Right lobe of liver (tissue), 6 donors: Measurements from ENCODE around the gene DLGAP3. TPM values are rescaled to one million over a fixed set of nuclear protein-coding genes. Genes with fewer than 3 reads are reported as not detected.

Experiments used
- ATAC-seq, 4 donors: fragments of 200-7000 bp; cut with Tn5 transposase; one replicate each; pipeline ENCODE4 v1.9.1; 2020; ENCODE audit warnings: mild to moderate bottlenecking in 4 of 4, moderate library complexity in 4 of 4
- DNase-seq, 3 donors: peaks; one replicate each; pipeline ENCODE4 v3.0.0-alpha.2; 2020
- H3K27ac ChIP-seq, 3 donors: fragments of 200-600 bp; one replicate each; pipeline ENCODE4 v1.8.0; 2022
- H3K27me3 ChIP-seq, 2 donors: fragments of 200-600 bp; one replicate each; pipeline ENCODE4 v1.8.0; 2022
- H3K36me3 ChIP-seq, 4 donors: fragments of 200-600 bp; sonication (generic) in 1 of 4; one replicate each; pipeline versions ENCODE4 v1.5.1 to v1.8.0; 2017 to 2022; ENCODE audit warnings: control low read depth in 1 of 4
- H3K4me1 ChIP-seq, 4 donors: fragments of 200-600 bp; sonication (generic) in 1 of 4; one replicate each; pipeline versions ENCODE4 v1.5.1 to v1.8.0; 2017 to 2022; ENCODE audit warnings: control low read depth in 1 of 4
- H3K4me3 ChIP-seq, 3 donors: fragments of 200-600 bp; one replicate each; pipeline ENCODE4 v1.8.0; 2022
- H3K9me3 ChIP-seq, 4 donors: fragments of 200-600 bp; sonication (generic) in 1 of 4; one replicate each; pipeline versions ENCODE4 v1.5.1 to v1.8.0; 2017 to 2022; ENCODE audit warnings: control low read depth in 1 of 4
- POLR2A ChIP-seq: fragments of 450-650 bp; IDR thresholded peaks from one replicate; pipeline ENCODE4 v1.6.1; 2017; ENCODE audit warnings: antibody characterized with exemption, mild to moderate bottlenecking
- WGBS: methylation state at CpG from one replicate; pipeline ENCODE4 v1.1.6; 2018; ENCODE audit warnings: low coverage, low lambda C conversion rate; ENCODE audit not compliant: insufficient coverage; ENCODE audit errors: missing lambda C conversion rate; 5-methylcytosine and 5-hydroxymethylcytosine counted together
- intact Hi-C, 2 donors: fragments of 100-400 bp; cut with DNase I; formaldehyde crosslinking; loops; one replicate each; pipeline versions ENCODE4 v1.11.2 to v1.14.1; 2022
- total RNA-seq, 6 experiments: library from RNA; depleted of rRNA in 2 of 6; stranded (reverse); fragments of >200 nt in 2 of 6; fragmentation: NEBNext Ultra II Directional in 3 of 6; extraction: Animal tissue kit (Norgen Biotek cat#: 25700) in 3 of 6; gene quantifications; one replicate each; pipeline versions ENCODE4 v1.1.0 to v1.2.4, GENCODE V29; 2016 to 2023
- TF ChIP-seq, protein P1 (sequence below), 4 donors: fragments of 200-600 bp in 3 of 4; fragments of 450-650 bp in 1 of 4; IDR thresholded peaks; one replicate each; pipeline versions ENCODE4 v1.5.1 to v1.8.0; 2016 to 2022; ENCODE audit warnings: antibody characterized with exemption in 4 of 4, mild to moderate bottlenecking in 2 of 4
- donor health status: DM: no; HTN: yes; CAD: no.
- donor health status: DM: no; HTN: no; CAD: no.
- donor health status: DM: no; HTN: no; CAD: no.
- donor health status: DM: no; HTN: yes; CAD: no.
- donor health status: DM: no; HTN: yes; CAD: no.

DLGAP3 gene
- total RNA-seq, 6 experiments from 2014 or later, result 0.07 to 0.13 TPM; not detected in 4

DNA sequence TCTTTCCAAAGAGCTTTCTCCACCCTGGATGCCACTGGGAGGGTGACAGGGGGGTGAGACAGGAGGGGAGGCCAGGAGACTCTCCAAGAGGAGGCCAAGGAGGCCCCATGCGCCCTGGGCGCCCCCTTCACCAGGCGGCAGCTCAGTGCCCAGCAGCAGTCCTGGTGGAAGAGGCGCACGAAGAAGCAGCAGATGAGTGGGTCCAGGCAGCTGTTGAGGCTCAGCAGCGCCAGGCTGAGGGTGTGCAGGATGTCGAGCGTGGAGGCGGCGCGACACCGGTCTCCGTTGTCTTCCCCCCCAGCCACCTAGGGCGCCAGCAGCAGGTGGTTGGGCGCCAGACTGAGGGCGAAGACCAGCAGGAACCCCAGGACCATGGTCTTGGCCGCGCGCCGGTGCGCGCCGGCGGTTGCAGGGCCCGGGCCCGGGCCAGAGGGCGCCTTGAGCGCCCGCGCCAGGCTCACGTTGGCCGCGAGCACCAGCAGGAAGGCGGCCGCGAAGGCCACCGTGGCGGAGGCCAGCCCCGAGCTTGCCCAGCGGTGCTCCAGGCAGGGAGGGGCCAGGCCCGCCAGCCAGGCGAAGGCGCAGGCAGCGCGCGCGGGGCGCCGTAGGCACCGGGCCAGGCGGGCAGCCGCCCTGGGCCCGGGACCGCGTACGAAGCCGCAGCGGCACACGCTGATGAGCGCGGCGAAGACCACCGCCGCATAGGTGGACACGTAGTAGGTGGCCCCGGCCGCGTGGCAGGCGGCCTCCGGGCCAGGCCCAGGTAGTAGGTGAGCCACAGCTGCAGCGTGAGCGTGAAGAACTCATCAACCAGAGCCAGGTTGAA is 47.1 kb upstream of the DLGAP3 start:
- Histone ChIP-seq H3K9me3 (no peaks in the 10 kb centered on the region), H3K4me1 (no peaks in the 10 kb centered on the region), H3K27me3 (no peaks in the 10 kb centered on the region), H3K4me3 (no peak overlapping the region), H3K27ac (no peak overlapping the region), H3K36me3 (no peaks in the 10 kb centered on the region)
- no peak for TF ChIP-seq POLR2A
- TF ChIP-seq, protein P1, sequence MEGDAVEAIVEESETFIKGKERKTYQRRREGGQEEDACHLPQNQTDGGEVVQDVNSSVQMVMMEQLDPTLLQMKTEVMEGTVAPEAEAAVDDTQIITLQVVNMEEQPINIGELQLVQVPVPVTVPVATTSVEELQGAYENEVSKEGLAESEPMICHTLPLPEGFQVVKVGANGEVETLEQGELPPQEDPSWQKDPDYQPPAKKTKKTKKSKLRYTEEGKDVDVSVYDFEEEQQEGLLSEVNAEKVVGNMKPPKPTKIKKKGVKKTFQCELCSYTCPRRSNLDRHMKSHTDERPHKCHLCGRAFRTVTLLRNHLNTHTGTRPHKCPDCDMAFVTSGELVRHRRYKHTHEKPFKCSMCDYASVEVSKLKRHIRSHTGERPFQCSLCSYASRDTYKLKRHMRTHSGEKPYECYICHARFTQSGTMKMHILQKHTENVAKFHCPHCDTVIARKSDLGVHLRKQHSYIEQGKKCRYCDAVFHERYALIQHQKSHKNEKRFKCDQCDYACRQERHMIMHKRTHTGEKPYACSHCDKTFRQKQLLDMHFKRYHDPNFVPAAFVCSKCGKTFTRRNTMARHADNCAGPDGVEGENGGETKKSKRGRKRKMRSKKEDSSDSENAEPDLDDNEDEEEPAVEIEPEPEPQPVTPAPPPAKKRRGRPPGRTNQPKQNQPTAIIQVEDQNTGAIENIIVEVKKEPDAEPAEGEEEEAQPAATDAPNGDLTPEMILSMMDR (IDR thresholded peaks at IDR 0.05), result no peak
- intact Hi-C loops, result no loop called here
- no CpG with 5 or more reads among the region's 72 CpGs for WGBS
- no peak for DNase-seq
- ATAC-seq, result peak in 1 of 4 donors; percentile 9

DNA sequence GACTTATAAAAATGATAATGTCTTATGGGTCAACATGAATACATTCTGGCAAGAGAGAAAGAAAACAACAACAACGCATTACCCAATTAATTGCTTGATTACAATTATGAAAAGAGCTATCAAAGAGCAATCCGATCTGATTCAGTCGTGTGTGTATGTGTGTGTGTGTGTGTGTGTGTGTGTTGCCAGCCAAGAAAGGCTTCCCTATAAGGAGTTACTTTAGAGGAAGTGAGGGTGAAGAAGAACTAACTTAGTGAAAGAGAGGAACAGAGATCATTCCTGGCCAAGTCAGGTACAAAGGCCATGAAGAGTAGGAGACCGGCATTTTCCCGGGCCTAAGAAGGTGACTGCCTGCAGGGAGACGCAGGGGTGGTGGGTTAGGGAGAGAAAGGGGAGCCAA is 46.3 kb upstream of the DLGAP3 start:
- Histone ChIP-seq H3K4me1 (no peaks in the 10 kb centered on the region), H3K27me3 (no peaks in the 10 kb centered on the region), H3K9me3 (no peaks in the 10 kb centered on the region), H3K36me3 (no peaks in the 10 kb centered on the region), H3K27ac (no peak overlapping the region), H3K4me3 (no peak overlapping the region)
- ATAC-seq, result no peak
- no peak for TF ChIP-seq POLR2A
- TF ChIP-seq, protein P1 (IDR thresholded peaks at IDR 0.05), result no peak
- DNase-seq, result no peak
- intact Hi-C loops, result no loop called here
- WGBS, result 90% methylated on average over 6 of the region's 6 CpGs

DNA sequence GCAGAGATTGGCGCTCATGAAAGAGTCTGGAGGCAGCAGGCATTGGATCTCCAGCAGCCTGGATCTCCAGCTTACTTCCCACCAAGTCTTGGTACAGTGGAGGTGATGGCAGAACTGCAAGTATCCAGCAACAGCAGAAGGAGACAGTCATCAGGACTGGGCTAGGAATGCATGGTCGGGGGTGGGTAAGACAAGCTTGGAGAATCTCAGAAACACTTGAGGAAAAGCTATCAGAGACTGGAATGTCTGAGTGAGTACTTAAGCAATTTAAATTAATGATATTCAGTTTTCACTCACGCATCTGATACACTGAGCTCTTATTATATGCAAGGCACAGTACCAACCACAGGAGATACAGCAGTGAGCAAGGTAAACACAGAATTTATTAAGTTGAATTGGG is 45.9 kb upstream of the DLGAP3 start:
- no peaks in the 10 kb centered on the region for H3K4me1 ChIP-seq
- intact Hi-C loops, result no loop called here
- WGBS, result 85% methylated on average over 2 of the region's 3 CpGs
- no peak overlapping the region for H3K27ac ChIP-seq
- no peak overlapping the region for H3K4me3 ChIP-seq
- no peaks in the 10 kb centered on the region for H3K27me3 ChIP-seq
- H3K9me3 ChIP-seq, result no peaks in the 10 kb centered on the region
- DNase-seq (no peak), ATAC-seq (no peak)
- no peaks in the 10 kb centered on the region for H3K36me3 ChIP-seq
- TF ChIP-seq POLR2A, result no peak
- TF ChIP-seq, protein P1 (IDR thresholded peaks at IDR 0.05), result no peak

DNA sequence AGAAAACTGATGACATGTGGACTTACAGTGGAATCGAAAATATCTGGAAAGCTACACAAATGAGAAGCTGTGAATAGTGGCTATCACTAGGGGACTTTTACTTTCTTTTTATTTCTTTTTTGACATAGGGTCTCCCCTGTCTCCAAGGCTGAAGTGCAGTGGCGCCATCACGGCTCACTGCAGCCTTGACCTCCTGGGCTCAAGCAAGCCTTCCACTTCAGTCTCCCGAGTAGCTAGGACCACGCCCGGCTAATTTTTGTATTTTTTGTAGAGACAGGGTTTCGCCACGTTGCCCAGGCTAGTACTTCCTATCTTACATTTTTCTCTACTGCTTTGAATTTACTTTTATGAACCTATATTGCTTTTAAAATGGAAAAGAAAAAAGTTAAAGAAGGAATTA is 45.2 kb upstream of the DLGAP3 start:
- no peaks in the 10 kb centered on the region for H3K4me1 ChIP-seq
- no peak overlapping the region for H3K27ac ChIP-seq
- no peak overlapping the region for H3K4me3 ChIP-seq
- 78% methylated on average over 8 of the region's 8 CpGs for WGBS
- DNase-seq (no peak), ATAC-seq (no peak)
- intact Hi-C loops, result no loop called here
- no peaks in the 10 kb centered on the region for H3K27me3 ChIP-seq
- H3K9me3 ChIP-seq, result no peaks in the 10 kb centered on the region
- H3K36me3 ChIP-seq, result no peaks in the 10 kb centered on the region
- TF ChIP-seq POLR2A, result no peak
- TF ChIP-seq, protein P1 (IDR thresholded peaks at IDR 0.05), result no peak
